ENCODE results near the gene SPOCK2. TPM values are rescaled to one million over a fixed set of nuclear protein-coding genes. Genes with fewer than 3 reads are reported as not detected.

The SPOCK2 gene
- polyA plus RNA-seq, 1 experiment: 0.02 TPM

DNA sequence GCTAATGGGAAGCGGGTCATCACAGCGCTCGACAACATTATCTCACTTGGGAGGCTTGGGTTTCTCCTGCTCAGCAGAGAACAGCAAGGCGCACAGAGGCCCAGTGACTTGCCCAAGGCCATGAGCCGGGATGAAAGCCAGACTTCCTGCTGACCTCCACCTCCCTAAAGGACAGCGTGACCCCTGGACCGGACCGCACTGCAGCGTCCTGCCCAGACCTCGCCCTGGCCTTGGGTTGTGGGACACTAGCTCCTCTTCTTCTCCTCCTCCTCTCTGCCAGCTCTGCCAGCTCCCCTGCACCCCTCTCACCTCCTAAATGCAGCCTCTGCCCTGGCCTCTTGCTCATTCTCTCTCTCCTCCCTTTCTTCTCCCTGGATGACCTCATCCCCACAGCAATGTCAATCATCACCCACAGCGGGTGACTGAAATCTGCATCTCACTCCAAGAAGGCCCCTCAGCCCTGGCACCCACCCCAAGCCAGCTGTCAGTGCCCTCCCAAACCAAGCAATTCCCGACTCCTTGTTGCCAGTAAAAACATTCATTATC is 19.4 kb downstream of the SPOCK2 start:
- ChIA-PET CTCF (interaction anchor here (0.5 to 1.1 kb wide), 3 partner anchors 20 to 224 kb away, joined by 3 to 5 read pairs (median 3); no protein-coding TSS in a partner anchor), POLR2A (interaction anchor here (0.7 kb wide), 1 partner anchor 67 kb away, joined by 8 read pairs; no protein-coding TSS in a partner anchor)
- no peak overlapping the region for H3K27ac ChIP-seq (ENCODE audit: low read depth, low read length)
- H3K27me3 ChIP-seq (ENCODE audit: control insufficient read depth, insufficient read depth, low read length): peaks cover 24% of the 10 kb centered on the region
- peaks cover 8% of the 10 kb centered on the region for H3K9me3 ChIP-seq (ENCODE audit: control insufficient read depth, insufficient read depth, low read length)
- H3K4me3 ChIP-seq (ENCODE audit: low read depth, low read length): no peak overlapping the region
- TF ChIP-seq CTCF (IDR thresholded peaks at IDR 0.05; ENCODE audit: low read depth, low read length): no peak
- DNase-seq (ENCODE audit: low read depth, low spot score): no peak

DNA sequence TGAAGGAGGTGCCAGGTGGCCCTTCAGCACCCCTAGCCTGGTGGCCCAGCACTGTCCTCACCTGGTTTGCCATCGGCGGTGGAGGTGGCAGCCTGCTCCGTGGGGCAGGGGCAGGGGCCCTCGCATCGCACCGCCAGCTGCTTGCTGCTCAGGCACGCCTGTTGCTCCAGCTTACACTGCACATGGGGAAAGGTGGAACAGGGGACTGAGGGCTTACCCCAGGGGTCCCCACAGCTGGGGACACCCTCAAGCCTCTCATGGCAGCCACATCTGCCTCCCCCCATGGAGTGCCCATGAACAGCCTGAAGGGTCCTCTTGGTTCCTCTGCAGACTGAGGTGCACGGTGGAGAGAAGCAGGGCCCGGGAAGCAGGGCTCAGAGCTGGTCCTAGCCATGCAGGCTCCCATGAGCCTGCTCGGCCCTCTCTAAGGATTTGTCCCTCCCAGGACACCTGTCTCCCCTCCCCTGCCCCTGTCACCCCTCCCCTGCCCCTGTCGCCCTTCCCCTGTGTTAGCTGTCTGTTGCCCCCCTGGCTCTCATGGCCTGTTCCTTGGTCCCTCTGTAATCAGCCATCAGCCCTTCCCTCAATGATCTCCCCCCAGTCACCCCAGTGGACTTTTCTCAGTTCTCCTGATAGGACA is 20.1 kb downstream of the SPOCK2 start:
- Histone ChIP-seq H3K27ac (ENCODE audit: low read depth, low read length) (no peak overlapping the region), H3K4me3 (ENCODE audit: low read depth, low read length) (no peak overlapping the region), H3K27me3 (ENCODE audit: control insufficient read depth, insufficient read depth, low read length) (peaks cover 19% of the 10 kb centered on the region), H3K9me3 (ENCODE audit: control insufficient read depth, insufficient read depth, low read length) (peaks cover 8% of the 10 kb centered on the region)
- DNase-seq (ENCODE audit: low read depth, low spot score): no peak
- CTCF ChIA-PET: no interaction called here
- no peak for TF ChIP-seq CTCF (IDR thresholded peaks at IDR 0.05; ENCODE audit: low read depth, low read length)
- POLR2A ChIA-PET: no interaction called here

DNA sequence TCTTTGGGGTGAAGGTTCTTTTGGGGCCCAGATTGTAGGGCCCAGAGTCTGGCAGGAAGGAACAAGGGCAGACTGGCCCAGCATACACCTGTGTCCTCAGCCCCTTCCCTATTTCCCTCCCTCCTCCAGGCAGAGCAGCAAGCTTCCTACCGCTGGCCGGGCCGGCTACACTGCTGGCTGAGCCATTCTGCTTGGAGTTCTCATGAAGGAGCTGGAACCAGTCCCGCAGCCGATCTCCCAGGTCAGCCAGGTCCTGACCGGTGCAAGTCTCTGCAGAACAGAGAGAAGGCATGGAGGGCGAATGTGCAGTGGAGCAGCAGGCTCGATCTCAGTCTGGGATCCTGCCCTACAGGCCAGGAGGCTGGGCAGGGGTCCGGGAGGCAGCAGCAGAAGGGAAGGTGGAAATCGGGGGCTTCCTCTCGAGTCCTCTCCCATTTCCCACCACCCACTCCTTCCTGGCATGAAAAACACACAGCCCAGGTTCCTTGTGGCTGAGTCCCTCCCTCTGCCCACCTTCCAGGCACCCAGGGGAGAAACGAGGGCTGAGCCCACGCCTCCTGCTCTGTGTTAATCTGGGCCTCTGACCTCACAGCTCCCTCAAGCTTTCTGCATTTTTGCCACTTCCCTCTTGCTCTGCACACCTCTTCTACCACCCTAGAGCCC is 20.8 kb downstream of the SPOCK2 start:
- Histone ChIP-seq H3K27me3 (ENCODE audit: control insufficient read depth, insufficient read depth, low read length) (peaks cover 18% of the 10 kb centered on the region), H3K9me3 (ENCODE audit: control insufficient read depth, insufficient read depth, low read length) (peaks cover 8% of the 10 kb centered on the region), H3K4me3 (ENCODE audit: low read depth, low read length) (no peak overlapping the region), H3K27ac (ENCODE audit: low read depth, low read length) (peak overlapping the region; percentile 11)
- CTCF ChIA-PET: interaction anchor here (0.5 to 3.9 kb wide), 3 partner anchors 16 to 57 kb away, joined by 4 to 15 read pairs (median 13); no protein-coding TSS in a partner anchor
- no peak for DNase-seq (ENCODE audit: low read depth, low spot score)
- POLR2A ChIA-PET: no interaction called here
- no peak for TF ChIP-seq CTCF (IDR thresholded peaks at IDR 0.05; ENCODE audit: low read depth, low read length)

DNA sequence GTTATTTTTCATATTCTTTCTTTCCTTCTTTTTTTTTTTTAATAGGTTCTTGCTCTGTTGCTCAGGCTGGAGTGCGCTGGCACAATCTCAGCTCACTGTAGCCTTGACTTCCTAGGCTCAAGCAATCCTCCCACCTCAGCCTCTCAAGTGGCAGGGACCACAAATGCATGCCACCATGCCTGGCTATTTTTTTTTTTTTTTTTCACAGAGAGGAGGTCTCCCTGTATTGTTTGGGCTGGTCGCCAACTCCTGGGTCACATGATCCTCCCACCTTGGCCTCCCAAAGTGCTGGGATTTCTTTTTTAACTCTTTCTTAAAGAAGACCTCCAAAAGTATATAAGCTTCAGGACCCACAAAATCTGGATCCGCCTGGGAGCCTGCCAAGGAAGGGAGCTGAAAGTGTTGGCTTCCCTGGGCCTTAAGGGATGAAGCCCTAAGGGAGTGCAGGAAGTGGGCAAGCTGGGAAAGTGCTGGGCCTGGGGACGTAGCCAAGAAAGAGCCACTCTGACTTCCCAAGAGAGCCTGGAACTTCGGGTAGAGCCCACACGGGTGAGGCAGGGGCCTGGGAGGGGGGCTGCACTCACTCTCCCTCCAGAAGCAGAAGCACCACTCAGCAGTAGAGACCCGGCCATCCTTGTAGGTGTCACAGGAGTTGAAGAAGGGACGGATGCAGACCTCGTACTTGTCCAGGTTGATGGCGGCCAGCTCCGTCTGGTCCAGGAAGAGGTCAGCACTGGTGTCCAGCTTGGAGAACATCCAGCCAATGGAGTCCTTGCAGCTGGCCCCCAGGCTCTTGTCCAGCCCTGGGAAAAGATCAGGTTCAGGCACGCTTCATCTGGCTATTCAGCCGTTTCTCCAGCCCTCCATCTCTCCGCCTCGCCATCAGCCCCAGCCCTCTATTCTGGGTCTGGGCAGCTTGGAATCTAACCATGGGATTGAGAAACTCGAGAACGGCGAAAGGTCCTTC is 21.8 kb downstream of the SPOCK2 start:
- TF ChIP-seq CTCF (IDR thresholded peaks at IDR 0.05; ENCODE audit: low read depth, low read length): no peak
- no peak overlapping the region for H3K4me3 ChIP-seq (ENCODE audit: low read depth, low read length)
- peaks cover under 1% of the 10 kb centered on the region for H3K9me3 ChIP-seq (ENCODE audit: control insufficient read depth, insufficient read depth, low read length)
- ChIA-PET POLR2A (no interaction called here), CTCF (interaction anchor here (0.5 to 3.9 kb wide), 6 partner anchors 15 to 665 kb away, joined by 3 to 15 read pairs (median 5); no protein-coding TSS in a partner anchor)
- peak overlapping the region; percentile 11 for H3K27ac ChIP-seq (ENCODE audit: low read depth, low read length)
- no peak for DNase-seq (ENCODE audit: low read depth, low spot score)
- H3K27me3 ChIP-seq (ENCODE audit: control insufficient read depth, insufficient read depth, low read length): peaks cover 16% of the 10 kb centered on the region

Data from AG04450 (cell line).